ENCODE measurements around the gene SV2B. TPM values are rescaled to one million over a fixed set of nuclear protein-coding genes. Genes with fewer than 3 reads are reported as not detected.

SV2B gene
- total and polyA plus RNA-seq, 8 donors, result 0.06 to 1.7 (median 0.23) TPM; not detected in 3

DNA sequence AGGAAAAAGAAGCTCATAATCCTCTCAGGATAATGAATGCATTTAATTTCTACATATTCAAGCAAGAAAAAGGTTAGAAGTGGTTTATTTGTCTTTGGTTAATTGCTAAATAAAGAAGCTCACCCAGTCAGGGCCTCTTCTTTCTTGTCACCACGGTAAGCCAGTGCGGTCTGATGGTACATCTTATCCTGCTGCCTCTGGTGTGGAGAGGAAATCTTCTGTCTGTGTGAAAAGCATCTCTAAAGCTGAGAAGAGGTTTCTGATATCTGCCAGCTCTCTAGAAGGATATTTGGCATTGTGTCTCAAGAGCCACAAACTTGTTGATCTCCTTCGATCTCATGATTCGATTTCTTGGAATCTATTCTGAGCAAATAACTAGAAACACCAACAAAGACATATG is 144.9 kb downstream of the SV2B start:
- no peak for DNase-seq
- H3K27me3 ChIP-seq, result peaks cover 0 to 27% (median 0%) of the 10 kb centered on the region in 3 donors
- no peaks in the 10 kb centered on the region for H3K9me3 ChIP-seq
- no peak overlapping the region for H3K27ac ChIP-seq
- intact Hi-C loops (cut with DNase I; ENCODE audit: low total_unique reads), result no loop called here
- no peak overlapping the region for H3K4me3 ChIP-seq
- H3K4me1 ChIP-seq, result no peaks in the 10 kb centered on the region
- TF ChIP-seq POLR2A (IDR thresholded peaks at IDR 0.05) (no peak), EP300 (IDR thresholded peaks at IDR 0.05) (no peak), POLR2AphosphoS5 (IDR thresholded peaks at IDR 0.05) (no peak)
- TF ChIP-seq, protein P1, sequence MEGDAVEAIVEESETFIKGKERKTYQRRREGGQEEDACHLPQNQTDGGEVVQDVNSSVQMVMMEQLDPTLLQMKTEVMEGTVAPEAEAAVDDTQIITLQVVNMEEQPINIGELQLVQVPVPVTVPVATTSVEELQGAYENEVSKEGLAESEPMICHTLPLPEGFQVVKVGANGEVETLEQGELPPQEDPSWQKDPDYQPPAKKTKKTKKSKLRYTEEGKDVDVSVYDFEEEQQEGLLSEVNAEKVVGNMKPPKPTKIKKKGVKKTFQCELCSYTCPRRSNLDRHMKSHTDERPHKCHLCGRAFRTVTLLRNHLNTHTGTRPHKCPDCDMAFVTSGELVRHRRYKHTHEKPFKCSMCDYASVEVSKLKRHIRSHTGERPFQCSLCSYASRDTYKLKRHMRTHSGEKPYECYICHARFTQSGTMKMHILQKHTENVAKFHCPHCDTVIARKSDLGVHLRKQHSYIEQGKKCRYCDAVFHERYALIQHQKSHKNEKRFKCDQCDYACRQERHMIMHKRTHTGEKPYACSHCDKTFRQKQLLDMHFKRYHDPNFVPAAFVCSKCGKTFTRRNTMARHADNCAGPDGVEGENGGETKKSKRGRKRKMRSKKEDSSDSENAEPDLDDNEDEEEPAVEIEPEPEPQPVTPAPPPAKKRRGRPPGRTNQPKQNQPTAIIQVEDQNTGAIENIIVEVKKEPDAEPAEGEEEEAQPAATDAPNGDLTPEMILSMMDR (IDR thresholded peaks at IDR 0.05), result no peak
- WGBS, 5 donors, result 83 to 93% (median 88%) methylated on average over 4 of the region's 4 CpGs
- no peaks in the 10 kb centered on the region for H3K36me3 ChIP-seq

GRCh38 chr15:91246998-91247397 is 146.9 kb downstream of the SV2B start:
- 41 to 54% (median 43%) methylated on average over 2 of the region's 2 CpGs for WGBS, 5 donors
- intact Hi-C loops (cut with DNase I; ENCODE audit: low total_unique reads), result no loop called here
- TF ChIP-seq EP300 (IDR thresholded peaks at IDR 0.05), result no peak

DNA sequence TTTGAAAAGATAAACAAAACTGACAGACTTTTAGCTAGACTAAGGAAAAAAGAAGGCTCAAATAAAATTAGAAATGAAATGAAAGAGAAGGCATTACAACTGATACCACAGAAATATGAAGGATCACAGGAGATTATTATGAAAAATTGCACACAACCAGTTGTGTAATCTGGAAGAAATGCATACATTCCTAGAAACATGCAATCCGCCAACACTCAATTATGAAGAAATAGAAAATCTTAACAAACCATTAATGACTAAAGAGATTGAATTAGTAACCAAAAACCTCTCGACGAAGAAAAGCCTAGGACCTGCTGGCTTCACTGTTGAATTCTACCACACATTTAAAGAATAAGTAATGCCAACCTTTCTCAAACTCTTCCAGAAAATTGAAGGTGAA is 149.5 kb downstream of the SV2B start:
- DNase-seq, result no peak
- H3K27me3 ChIP-seq, result peaks cover 0 to 1% (median 0%) of the 10 kb centered on the region in 3 donors
- H3K27ac ChIP-seq, result no peak overlapping the region
- H3K4me1 ChIP-seq, result no peaks in the 10 kb centered on the region
- 75 to 91% (median 87%) methylated on average over 3 of the region's 3 CpGs for WGBS, 5 donors
- no peak overlapping the region for H3K4me3 ChIP-seq
- H3K9me3 ChIP-seq, result no peaks in the 10 kb centered on the region
- H3K36me3 ChIP-seq, result no peaks in the 10 kb centered on the region
- no peak for TF ChIP-seq EP300 (IDR thresholded peaks at IDR 0.05)
- TF ChIP-seq, protein P1 (IDR thresholded peaks at IDR 0.05), result no peak
- no peak for TF ChIP-seq POLR2A (IDR thresholded peaks at IDR 0.05)
- no peak for TF ChIP-seq POLR2AphosphoS5 (IDR thresholded peaks at IDR 0.05)
- intact Hi-C loops (cut with DNase I; ENCODE audit: low total_unique reads), result no loop called here

More at GRCh38 chr15:91246998-91247397, 146.9 kb downstream of the SV2B start:
- Histone ChIP-seq H3K4me3 (no peak overlapping the region), H3K9me3 (no peaks in the 10 kb centered on the region), H3K36me3 (no peaks in the 10 kb centered on the region), H3K27me3 (peaks cover 0 to 16% (median 0%) of the 10 kb centered on the region in 3 donors), H3K4me1 (no peaks in the 10 kb centered on the region), H3K27ac (no peak overlapping the region)
- DNase-seq, result no peak

- Histone ChIP-seq H3K27ac (no peak overlapping the region), H3K9me3 (no peaks in the 10 kb centered on the region), H3K4me1 (no peaks in the 10 kb centered on the region), H3K4me3 (no peak overlapping the region), H3K36me3 (no peaks in the 10 kb centered on the region), H3K27me3 (peaks cover 0 to 8% (median 0%) of the 10 kb centered on the region in 3 donors)
- TF ChIP-seq POLR2A (IDR thresholded peaks at IDR 0.05) (no peak), POLR2AphosphoS5 (IDR thresholded peaks at IDR 0.05) (no peak), EP300 (IDR thresholded peaks at IDR 0.05) (no peak)
- TF ChIP-seq, protein P1 (IDR thresholded peaks at IDR 0.05), result no peak
- no peak for DNase-seq
- WGBS, 5 donors, result 84 to 90% (median 88%) methylated on average over 7 of the region's 7 CpGs
- intact Hi-C loops (cut with DNase I; ENCODE audit: low total_unique reads), result no loop called here
Measured at GRCh38 chr15:91252322-91252721, 152.3 kb downstream of the SV2B start.

DNA sequence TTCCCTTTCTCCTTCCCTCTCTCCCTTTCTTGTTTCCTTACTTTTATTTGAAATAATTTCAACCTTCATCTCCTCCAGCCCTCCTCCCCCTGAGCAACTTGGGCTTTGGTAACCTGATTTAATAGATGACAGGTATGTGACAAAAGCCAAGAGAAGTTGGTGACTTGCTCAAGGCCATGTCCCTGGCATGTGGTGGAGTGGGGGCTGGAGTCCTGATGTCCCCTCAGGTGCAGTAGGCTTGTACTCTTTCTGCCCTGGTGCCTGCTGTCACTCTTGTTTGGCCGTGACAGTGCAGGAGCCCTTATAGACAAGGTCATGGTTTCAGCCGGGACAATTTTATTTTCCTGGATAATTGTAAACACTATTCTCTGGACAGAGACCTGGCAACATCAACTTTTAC is 152.7 kb downstream of the SV2B start:
- no peak for TF ChIP-seq EP300 (IDR thresholded peaks at IDR 0.05)
- TF ChIP-seq, protein P1 (IDR thresholded peaks at IDR 0.05), result no peak
- no peak for TF ChIP-seq POLR2AphosphoS5 (IDR thresholded peaks at IDR 0.05)
- no peak for TF ChIP-seq POLR2A (IDR thresholded peaks at IDR 0.05)
- no peak for DNase-seq
- Histone ChIP-seq H3K4me1 (no peaks in the 10 kb centered on the region), H3K36me3 (no peaks in the 10 kb centered on the region), H3K27me3 (peaks cover 0 to 11% (median 0%) of the 10 kb centered on the region in 3 donors), H3K4me3 (no peak overlapping the region), H3K27ac (no peak overlapping the region), H3K9me3 (no peaks in the 10 kb centered on the region)
- 75 to 85% (median 78%) methylated on average over 2 of the region's 2 CpGs for WGBS, 5 donors
- intact Hi-C loops (cut with DNase I; ENCODE audit: low total_unique reads), result no loop called here

Measured in stomach (tissue), 9 donors.